HG03060 (cell line): ENCODE results near the gene PRKG1.
"Not testable (repeated sequence)": the region's sequence is repeated elsewhere in the genome, so short reads cannot be mapped to it uniquely, and the experiment has no call there.

ENCODE experiments used
- ATAC-seq: cut with Tn5 transposase; IDR thresholded peaks from one replicate; pipeline ENCODE4 v1.9.1; 2021; ENCODE audit warnings: low read depth, moderate number of reproducible peaks; ENCODE audit not compliant: unreplicated experiment

PRKG1 gene

GRCh38 chr10:51544933-51545332 lies 470.6 kb downstream of the PRKG1 start:
- no peak for ATAC-seq

- no peak for ATAC-seq
These were observed 473.7 kb downstream of the PRKG1 start for GRCh38 chr10:51547941-51548340.

- ATAC-seq, result no peak
These were observed 478.6 kb downstream of the PRKG1 start for GRCh38 chr10:51552879-51553278.

GRCh38 chr10:51564896-51565510 lies 490.7 kb downstream of the PRKG1 start:
- ATAC-seq, result no peak

- ATAC-seq, result no peak
These were observed 493.0 kb downstream of the PRKG1 start for GRCh38 chr10:51567271-51567670.

- no peak for ATAC-seq
These were observed 495.2 kb downstream of the PRKG1 start for GRCh38 chr10:51569467-51569866.

- no peak for ATAC-seq
These were observed 500.2 kb downstream of the PRKG1 start for GRCh38 chr10:51574248-51575048.

GRCh38 chr10:51581196-51581595 lies 506.9 kb downstream of the PRKG1 start:
- not testable (repeated sequence) for ATAC-seq

GRCh38 chr10:51583976-51584375 lies 509.7 kb downstream of the PRKG1 start:
- ATAC-seq, result no peak

- no peak for ATAC-seq
These were observed 511.5 kb downstream of the PRKG1 start for GRCh38 chr10:51585742-51586141.

- no peak for ATAC-seq
These were observed 514.7 kb downstream of the PRKG1 start for GRCh38 chr10:51588984-51589383.

GRCh38 chr10:51590818-51591217 lies 516.5 kb downstream of the PRKG1 start:
- no peak for ATAC-seq

GRCh38 chr10:51596695-51597094 lies 522.4 kb downstream of the PRKG1 start:
- ATAC-seq, result no peak

GRCh38 chr10:51599647-51600046 lies 525.4 kb downstream of the PRKG1 start:
- ATAC-seq, result no peak

GRCh38 chr10:51602326-51602725 lies 528.0 kb downstream of the PRKG1 start:
- ATAC-seq, result no peak

- no peak for ATAC-seq
These were observed 530.3 kb downstream of the PRKG1 start for GRCh38 chr10:51604579-51604978.

- ATAC-seq, result no peak
These were observed 532.7 kb downstream of the PRKG1 start for GRCh38 chr10:51606825-51607462.

GRCh38 chr10:51607463-51607835 lies 533.2 kb downstream of the PRKG1 start:
- ATAC-seq, result no peak

GRCh38 chr10:51608211-51608610 lies 533.9 kb downstream of the PRKG1 start:
- ATAC-seq, result no peak

- ATAC-seq, result no peak
These were observed 541.5 kb downstream of the PRKG1 start for GRCh38 chr10:51615764-51616298.

GRCh38 chr10:51617576-51618235 lies 543.4 kb downstream of the PRKG1 start:
- no peak for ATAC-seq
